Caco-2 (cell line): Measurements from ENCODE around the gene ZNF416. TPM values are rescaled to one million over a fixed set of nuclear protein-coding genes. Genes with fewer than 3 reads are reported as not detected.

Experiments used
- BruUV-seq: library from RNA; stranded (reverse); fragments of 400-500 nt; replicated peaks from 2 replicates; lab custom pipeline; 2021; lab: Mats Ljungman, UMichigan
- CTCF ChIA-PET: fragments of 300-600 bp; sonication (Branson Sonifier 250); formaldehyde crosslinking; loops from one replicate; lab custom pipeline; 2022; ENCODE audit warnings: antibody characterized with exemption; lab: Charles Lee
- POLR2A ChIA-PET: fragments of 300-600 bp; sonication (Branson Sonifier 250); formaldehyde crosslinking; loops from one replicate; lab custom pipeline; 2022; ENCODE audit warnings: antibody characterized with exemption; lab: Charles Lee
- DNase-seq, 2 experiments: peaks; one replicate each; pipeline versions ENCODE4 v3.0.0 to v3.0.0-alpha.2; 2020 to 2022
- H3K27me3 ChIP-seq: replicated peaks from 2 replicates; pipeline ENCODE4 v1.6.0; 2011; ENCODE audit warnings: low read length; ENCODE audit not compliant: control insufficient read depth, insufficient read depth
- H3K36me3 ChIP-seq: 2 replicates; pipeline ENCODE4 v1.5.1; 2011; ENCODE audit warnings: low read length; ENCODE audit not compliant: control insufficient read depth, insufficient read depth
- H3K4me1 ChIP-seq: fragments of 250-450 bp; sonication (Bioruptor Pico); 2 replicates; pipeline ENCODE4 v1.5.1; 2020; ENCODE audit warnings: mild to moderate bottlenecking
- H3K4me3 ChIP-seq: 2 replicates; pipeline ENCODE4 v1.5.1; 2011; ENCODE audit warnings: low read depth, mild to moderate bottlenecking, control low read depth, low read length
- H3K9me3 ChIP-seq: fragments of 250-450 bp; sonication (Bioruptor Pico); 2 replicates; pipeline ENCODE4 v1.5.1; 2020; ENCODE audit warnings: mild to moderate bottlenecking, moderate library complexity
- H3K27ac Mint-ChIP-seq: one replicate; pipeline ENCODE4 v1.8.0; 2022; ENCODE audit warnings: mixed read lengths; ENCODE audit not compliant: unreplicated experiment
- H3K27me3 Mint-ChIP-seq: one replicate; pipeline ENCODE4 v1.8.0; 2022; ENCODE audit warnings: mixed read lengths; ENCODE audit not compliant: insufficient read depth, unreplicated experiment
- H3K36me3 Mint-ChIP-seq: one replicate; pipeline ENCODE4 v1.8.0; 2022; ENCODE audit warnings: mild to moderate bottlenecking, mixed read lengths; ENCODE audit not compliant: insufficient read depth, unreplicated experiment
- H3K4me1 Mint-ChIP-seq: one replicate; pipeline ENCODE4 v1.8.0; 2022; ENCODE audit warnings: low read depth, mixed read lengths; ENCODE audit not compliant: unreplicated experiment
- H3K4me3 Mint-ChIP-seq: one replicate; pipeline ENCODE4 v1.8.0; 2022; ENCODE audit warnings: mild to moderate bottlenecking, moderate library complexity, mixed read lengths; ENCODE audit not compliant: unreplicated experiment
- H3K9me3 Mint-ChIP-seq: one replicate; pipeline ENCODE4 v1.8.0; 2022; ENCODE audit warnings: mixed read lengths; ENCODE audit not compliant: unreplicated experiment
- CTCF ChIP-seq, 2 experiments: fragments of 200-600 bp in 1 of 2; IDR thresholded peaks; 1 replicate in 1 of 2; 2 replicates in 1 of 2; pipeline versions ENCODE4 v1.5.1 to v1.8.0; 2011 to 2022; ENCODE audit warnings: antibody characterized with exemption in 1 of 2, control low read depth in 1 of 2, inconsistent platforms in 1 of 2, low read depth in 1 of 2, low read length in 1 of 2, mild to moderate bottlenecking in 1 of 2, moderate library complexity in 1 of 2; ENCODE audit not compliant: insufficient read depth in 1 of 2, severe bottlenecking in 1 of 2, unreplicated experiment in 1 of 2
- intact Hi-C: fragments of 100-400 bp; cut with micrococcal nuclease; formaldehyde crosslinking; loops from one replicate; pipeline ENCODE4 v1.10.0; 2022; ENCODE audit not compliant: unreplicated experiment
- total RNA-seq: library from RNA; stranded (reverse); gene quantifications from 2 replicates; pipeline ENCODE4 v1.2.3, GENCODE V29; 2022

ZNF416 gene
- total RNA-seq, 1 experiment from 2014 or later: 5.5 TPM

GRCh38 chr19:57599377-57599760 lies 20.7 kb upstream of the ZNF416 start:
- 0 out of 2 replicates have a peak, but pooled peaks cover 10% of the 10 kb centered on the region for H3K9me3 ChIP-seq
- DNase-seq: no peak
- no peak for TF ChIP-seq CTCF (IDR thresholded peaks at IDR 0.05; ENCODE audit: insufficient read depth in 1 of 2, low read depth in 1 of 2, low read length in 1 of 2, severe bottlenecking in 1 of 2, unreplicated experiment in 1 of 2)
- Mint-ChIP-seq H3K27ac (peak overlapping the region; percentile 19), H3K4me1 (no peaks in the 10 kb centered on the region), H3K27me3 (peaks cover 4% of the 10 kb centered on the region), H3K36me3 (peaks cover 9% of the 10 kb centered on the region), H3K4me3 (peak overlapping the region; percentile 77), H3K9me3 (peaks cover 32% of the 10 kb centered on the region)
- no TSS peak for BruUV-seq
- ChIA-PET POLR2A (no interaction called here), CTCF (interaction anchor here (1.3 kb wide), 1 partner anchor 34 kb away, joined by 5 read pairs; the partner anchor contains the start of gene ZNF211)
- H3K4me1 ChIP-seq: no peaks in the 10 kb centered on the region; the same call in 1 of the 2 replicates
- H3K36me3 ChIP-seq: no peaks in the 10 kb centered on the region
- no peaks in the 10 kb centered on the region for H3K27me3 ChIP-seq
- intact Hi-C loops: loop anchor here (1.0 kb wide), 2 partner anchors 21 to 34 kb away; partner anchors contain the start of genes ZNF211 and ZNF416
- H3K4me3 ChIP-seq: peak overlapping the region; percentile 83

GRCh38 chr19:57587529-57587928 lies 8.8 kb upstream of the ZNF416 start:
- no peak for DNase-seq
- no peaks in the 10 kb centered on the region for H3K4me1 ChIP-seq
- no peaks in the 10 kb centered on the region for H3K9me3 ChIP-seq
- TF ChIP-seq CTCF (IDR thresholded peaks at IDR 0.05; ENCODE audit: insufficient read depth in 1 of 2, low read depth in 1 of 2, low read length in 1 of 2, severe bottlenecking in 1 of 2, unreplicated experiment in 1 of 2): no peak
- Mint-ChIP-seq H3K36me3 (no peaks in the 10 kb centered on the region), H3K4me3 (no peak overlapping the region), H3K27me3 (no peaks in the 10 kb centered on the region), H3K27ac (no peak overlapping the region), H3K9me3 (peaks cover 42% of the 10 kb centered on the region), H3K4me1 (no peaks in the 10 kb centered on the region)
- H3K36me3 ChIP-seq: no peaks in the 10 kb centered on the region
- POLR2A ChIA-PET: no interaction called here
- no peaks in the 10 kb centered on the region for H3K27me3 ChIP-seq
- no TSS peak for BruUV-seq
- no peak overlapping the region for H3K4me3 ChIP-seq
- CTCF ChIA-PET: no interaction called here
- intact Hi-C loops: no loop called here

- Mint-ChIP-seq H3K4me1 (no peaks in the 10 kb centered on the region), H3K36me3 (no peaks in the 10 kb centered on the region), H3K9me3 (peaks cover 42% of the 10 kb centered on the region), H3K27ac (no peak within 1 kb of the TSS), H3K27me3 (no peaks in the 10 kb centered on the region), H3K4me3 (no peak within 1 kb of the TSS)
- no peaks in the 10 kb centered on the region for H3K27me3 ChIP-seq
- no peaks in the 10 kb centered on the region for H3K36me3 ChIP-seq
- H3K4me3 ChIP-seq: no peak within 1 kb of the TSS
- POLR2A ChIA-PET: no interaction called here
- H3K4me1 ChIP-seq: no peaks in the 10 kb centered on the region
- CTCF ChIA-PET: no interaction called here
- intact Hi-C loops: no loop called here
- TF ChIP-seq CTCF (IDR thresholded peaks at IDR 0.05; ENCODE audit: insufficient read depth in 1 of 2, low read depth in 1 of 2, low read length in 1 of 2, severe bottlenecking in 1 of 2, unreplicated experiment in 1 of 2): no peak
- no peak for DNase-seq
- H3K9me3 ChIP-seq: no peaks in the 10 kb centered on the region
- BruUV-seq: no TSS peak
Observed at GRCh38 chr19:57583521-57584416, 5.1 kb upstream of the ZNF416 start, which contains the start of gene ZIK1. Gene ZIK1, plus strand, starts transcription at chr19:57584145. Its CDS starts 212 bp downstream, at chr19:57584357.
